H1 (cell line): Measurements from ENCODE around the gene CAMK2B. TPM values are rescaled to one million over a fixed set of nuclear protein-coding genes. Genes with fewer than 3 reads are reported as not detected.

ENCODE experiments used
- GABPA ChIP-seq: IDR thresholded peaks from 2 replicates; pipeline ENCODE4 v1.6.1; 2011; ENCODE audit warnings: mild to moderate bottlenecking, low read length, moderate library complexity, borderline replicate concordance; ENCODE audit not compliant: insufficient read depth
- GTF2F1 ChIP-seq: IDR thresholded peaks from 2 replicates; pipeline ENCODE4 v1.6.1; 2012; ENCODE audit warnings: low read depth, low read length, improper control_type of control experiment, borderline replicate concordance
- NRF1 ChIP-seq: IDR thresholded peaks from 2 replicates; pipeline ENCODE4 v1.6.1; 2011; ENCODE audit warnings: mild to moderate bottlenecking, low read depth, low read length, improper control_type of control experiment
- RNF2 ChIP-seq: fragments of 200-900, 300-1000 bp; sonication (generic); IDR thresholded peaks from 2 replicates; pipeline ENCODE4 v1.7.1; 2016; ENCODE audit warnings: borderline replicate concordance, low read depth, mild to moderate bottlenecking, antibody characterized with exemption, low read length; ENCODE audit not compliant: poor library complexity, severe bottlenecking; ENCODE audit errors: missing control alignments
- TEAD4 ChIP-seq: IDR thresholded peaks from 2 replicates; pipeline ENCODE4 v1.6.1; 2012; ENCODE audit warnings: low read depth, low read length, inconsistent platforms, mixed read lengths
- polyA plus RNA-seq, 7 experiments: library from polyadenylated mRNA; depleted of rRNA in 3 of 7; stranded (reverse) in 5 of 7; unstranded in 2 of 7; fragments of >200 nt in 5 of 7; fragments of 200-250 nt in 2 of 7; gene quantifications; 1 replicate in 5 of 7; 2 replicates in 1 of 7; 4 replicates in 1 of 7; pipeline versions ENCODE4 v1.2.1 to v1.2.3, GENCODE V29; 2011 to 2013; ENCODE audit warnings: missing spikeins in 2 of 7, mixed read lengths in 2 of 7
- total RNA-seq: library from RNA; stranded (reverse); fragmentation: NEBNext Ultra II Directional; extraction: Animal tissue kit (Norgen Biotek cat#: 25700); gene quantifications from 2 replicates; pipeline ENCODE4 v1.2.1, GENCODE V29; 2021
- TF ChIP-seq, protein P1 (sequence below): IDR thresholded peaks from 2 replicates; pipeline ENCODE4 v1.6.1; 2012; ENCODE audit warnings: low read length, inconsistent platforms

The CAMK2B gene
- total and polyA plus RNA-seq, 2 of the 8 experiments (the other 6 are each of a cell fraction or from before 2014, with no cell fraction given) = 0.05 to 0.15 TPM

DNA sequence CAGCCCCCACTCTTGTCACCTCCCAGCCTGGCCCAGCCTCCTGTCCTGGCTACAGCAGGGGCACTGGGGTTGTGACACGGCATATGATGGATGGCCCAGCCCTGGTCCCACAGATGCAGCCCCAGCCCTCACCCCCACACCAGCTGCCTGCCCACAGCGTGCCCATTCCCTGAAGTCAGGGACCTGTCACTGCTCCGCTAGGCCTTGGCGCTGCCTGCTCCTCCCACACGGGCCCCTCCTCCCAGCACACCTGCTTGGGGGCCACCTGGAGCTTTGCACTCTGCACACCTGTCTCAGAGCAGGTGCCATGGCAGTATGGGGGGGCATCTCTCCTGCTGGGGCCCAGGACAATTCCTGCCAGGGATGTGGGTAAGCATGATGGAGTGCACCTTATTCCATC, 139.7 kb downstream of the CAMK2B start (continued):
- TF ChIP-seq GABPA = no peak
- TF ChIP-seq RNF2 = no peak
- TF ChIP-seq TEAD4 = no peak
- TF ChIP-seq GTF2F1 = no peak
- TF ChIP-seq, protein P1, sequence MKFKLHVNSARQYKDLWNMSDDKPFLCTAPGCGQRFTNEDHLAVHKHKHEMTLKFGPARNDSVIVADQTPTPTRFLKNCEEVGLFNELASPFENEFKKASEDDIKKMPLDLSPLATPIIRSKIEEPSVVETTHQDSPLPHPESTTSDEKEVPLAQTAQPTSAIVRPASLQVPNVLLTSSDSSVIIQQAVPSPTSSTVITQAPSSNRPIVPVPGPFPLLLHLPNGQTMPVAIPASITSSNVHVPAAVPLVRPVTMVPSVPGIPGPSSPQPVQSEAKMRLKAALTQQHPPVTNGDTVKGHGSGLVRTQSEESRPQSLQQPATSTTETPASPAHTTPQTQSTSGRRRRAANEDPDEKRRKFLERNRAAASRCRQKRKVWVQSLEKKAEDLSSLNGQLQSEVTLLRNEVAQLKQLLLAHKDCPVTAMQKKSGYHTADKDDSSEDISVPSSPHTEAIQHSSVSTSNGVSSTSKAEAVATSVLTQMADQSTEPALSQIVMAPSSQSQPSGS = no peak
- TF ChIP-seq NRF1 = no peak
